Measurements from ENCODE around the gene VPS16.

Gene VPS16

GRCh38 chr20:2816583-2817340 lies 23.8 kb upstream of the VPS16 start:
- no peak overlapping the region for H3K4me3 ChIP-seq (ENCODE audit: low read depth, low read length)
- TF ChIP-seq CTCF (IDR thresholded peaks at IDR 0.05; ENCODE audit: borderline replicate concordance, insufficient read depth, low read depth, low read length), result peak; percentile 22; the same call in 1 of the 2 replicates

DNA sequence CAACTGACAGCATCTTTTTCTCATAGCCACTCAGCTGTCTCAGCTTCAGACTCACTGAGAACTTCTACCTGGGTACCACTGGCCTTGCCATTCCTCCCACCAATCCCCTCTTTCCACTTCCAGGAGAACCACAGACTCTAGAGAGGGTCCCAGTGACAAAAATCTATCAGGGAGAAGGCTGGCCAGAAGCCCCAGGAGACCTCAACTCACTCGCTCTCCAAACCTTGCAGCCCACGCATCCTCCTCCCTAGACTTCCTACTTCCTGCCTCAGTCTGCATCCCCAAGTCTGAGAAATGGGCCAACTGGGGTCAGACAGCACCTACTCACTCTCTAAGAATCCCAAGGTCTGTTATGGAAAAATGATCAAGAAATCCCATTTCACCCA lies 23.2 kb upstream of the VPS16 start:
- no peak overlapping the region for H3K4me3 ChIP-seq (ENCODE audit: low read depth, low read length)
- TF ChIP-seq CTCF (IDR thresholded peaks at IDR 0.05; ENCODE audit: borderline replicate concordance, insufficient read depth, low read depth, low read length), result no peak

GRCh38 chr20:2817891-2818595 lies 22.5 kb upstream of the VPS16 start:
- H3K4me3 ChIP-seq (ENCODE audit: low read depth, low read length), result no peak overlapping the region
- TF ChIP-seq CTCF (IDR thresholded peaks at IDR 0.05; ENCODE audit: borderline replicate concordance, insufficient read depth, low read depth, low read length), result no peak

GRCh38 chr20:2820084-2820895 lies 20.3 kb upstream of the VPS16 start:
- H3K4me3 ChIP-seq (ENCODE audit: low read depth, low read length), result no peak overlapping the region
- no peak for TF ChIP-seq CTCF (IDR thresholded peaks at IDR 0.05; ENCODE audit: borderline replicate concordance, insufficient read depth, low read depth, low read length)

DNA sequence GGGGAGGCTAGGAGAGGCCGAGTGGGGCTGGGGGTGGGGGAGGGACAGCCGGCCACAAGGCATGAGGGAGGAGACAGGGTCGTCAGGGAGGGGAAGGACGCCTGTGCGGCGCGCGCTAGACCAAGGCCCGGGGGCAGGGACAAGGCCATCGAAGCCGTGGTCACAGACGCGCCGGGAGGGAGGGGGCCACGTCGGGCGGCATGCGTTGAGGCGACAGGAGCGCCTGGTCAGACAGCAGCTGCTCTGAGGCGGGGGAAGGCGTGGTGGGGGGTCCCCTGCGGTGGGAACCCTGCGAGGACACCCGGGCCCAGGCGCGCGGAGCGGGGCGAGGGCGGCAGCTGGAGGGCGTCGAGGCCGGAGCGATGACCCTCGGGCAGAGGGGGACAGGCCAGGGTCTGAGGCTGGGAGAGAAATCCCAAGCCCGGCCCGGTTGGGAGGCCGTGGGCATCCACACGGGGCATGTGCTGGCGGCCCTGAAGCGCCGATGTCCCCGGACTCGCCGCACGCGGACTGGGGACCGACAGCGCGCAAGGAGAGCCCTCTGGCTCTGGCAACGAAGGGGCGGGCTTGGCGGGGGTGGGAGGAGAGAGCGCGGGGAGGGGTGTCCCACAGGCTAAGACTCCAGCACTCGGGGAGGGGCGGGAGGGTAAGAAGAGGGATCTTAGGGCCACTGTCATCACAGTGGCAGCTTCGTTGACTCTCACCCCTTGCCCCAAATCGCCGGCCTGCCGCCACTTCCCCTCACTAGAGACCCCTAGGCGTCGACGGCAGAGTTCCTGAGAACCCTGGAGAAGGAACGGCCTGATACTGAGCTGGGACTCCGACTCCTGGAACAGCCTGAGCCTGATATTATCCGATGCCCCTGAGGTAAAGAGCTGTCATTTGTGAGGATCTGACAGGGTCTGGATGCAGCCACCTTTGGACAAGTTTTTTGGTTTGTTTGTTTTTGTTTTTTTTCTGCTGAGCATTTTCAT lies 19.4 kb upstream of the VPS16 start:
- no peak for TF ChIP-seq CTCF (IDR thresholded peaks at IDR 0.05; ENCODE audit: borderline replicate concordance, insufficient read depth, low read depth, low read length)
- no peak overlapping the region for H3K4me3 ChIP-seq (ENCODE audit: low read depth, low read length)

DNA sequence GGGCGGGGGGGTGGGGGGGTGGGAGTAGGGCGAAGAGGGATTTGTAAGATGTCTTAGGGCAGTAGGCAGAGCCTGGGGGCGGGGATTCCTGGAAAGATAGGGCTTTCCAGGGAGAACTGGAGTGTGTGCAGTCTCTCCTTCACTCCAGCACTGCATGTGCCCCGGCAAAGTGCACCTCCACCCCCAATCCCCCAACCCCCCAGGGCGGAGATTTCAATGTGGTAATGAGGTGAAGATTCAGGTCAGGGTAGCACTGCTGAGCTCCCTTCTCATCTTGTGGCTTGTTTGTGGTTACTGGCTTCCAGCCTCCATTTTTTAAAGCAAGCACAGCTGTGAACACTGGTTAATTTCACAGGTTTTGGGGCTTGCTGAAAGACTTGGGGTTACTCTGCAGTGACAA lies 18.5 kb upstream of the VPS16 start:
- TF ChIP-seq CTCF (IDR thresholded peaks at IDR 0.05; ENCODE audit: borderline replicate concordance, insufficient read depth, low read depth, low read length), result no peak
- H3K4me3 ChIP-seq (ENCODE audit: low read depth, low read length), result no peak overlapping the region

Measured in GM12875 (cell line).